Effector memory CD8-positive, alpha-beta T cell (primary cell): ENCODE measurements around the gene PLSCR3.

Experiments
- ATAC-seq: fragments of 150-1000 bp; cut with Tn5 transposase; replicated peaks from 2 replicates; pipeline ENCODE4 v1.10.0; 2021; ENCODE audit warnings: mild to moderate bottlenecking, moderate library complexity
- DNase-seq, 3 experiments: peaks; one replicate each; pipeline ENCODE4 v3.0.0; 2021
- H3K27ac Mint-ChIP-seq, 2 donors: one replicate each; pipeline ENCODE4 v1.8.0; 2022; ENCODE audit warnings: mild to moderate bottlenecking in 2 of 2, mixed read lengths in 2 of 2, moderate library complexity in 2 of 2
- H3K27me3 Mint-ChIP-seq, 2 donors: one replicate each; pipeline ENCODE4 v1.8.0; 2022; ENCODE audit warnings: mixed read lengths in 2 of 2
- H3K36me3 Mint-ChIP-seq: one replicate; pipeline ENCODE4 v1.8.0; 2022; ENCODE audit warnings: mild to moderate bottlenecking, moderate library complexity, mixed read lengths; ENCODE audit not compliant: insufficient read depth
- H3K4me1 Mint-ChIP-seq, 2 donors: one replicate each; pipeline ENCODE4 v1.8.0; 2022; ENCODE audit warnings: low read depth in 2 of 2, mixed read lengths in 2 of 2
- H3K4me3 Mint-ChIP-seq, 2 donors: one replicate each; pipeline ENCODE4 v1.8.0; 2022; ENCODE audit warnings: mild to moderate bottlenecking in 2 of 2, mixed read lengths in 2 of 2, moderate library complexity in 2 of 2
- H3K9me3 Mint-ChIP-seq, 2 donors: one replicate each; pipeline ENCODE4 v1.8.0; 2022; ENCODE audit warnings: mixed read lengths in 2 of 2
- total RNA-seq, 9 experiments: gene quantifications; one replicate each; lab custom pipeline; 2026; lab: John Stamatoyannopoulos, UW

PLSCR3 gene
- total RNA-seq, result 0 to 1.4 (median 0.61) reads per million in 9 experiments

DNA sequence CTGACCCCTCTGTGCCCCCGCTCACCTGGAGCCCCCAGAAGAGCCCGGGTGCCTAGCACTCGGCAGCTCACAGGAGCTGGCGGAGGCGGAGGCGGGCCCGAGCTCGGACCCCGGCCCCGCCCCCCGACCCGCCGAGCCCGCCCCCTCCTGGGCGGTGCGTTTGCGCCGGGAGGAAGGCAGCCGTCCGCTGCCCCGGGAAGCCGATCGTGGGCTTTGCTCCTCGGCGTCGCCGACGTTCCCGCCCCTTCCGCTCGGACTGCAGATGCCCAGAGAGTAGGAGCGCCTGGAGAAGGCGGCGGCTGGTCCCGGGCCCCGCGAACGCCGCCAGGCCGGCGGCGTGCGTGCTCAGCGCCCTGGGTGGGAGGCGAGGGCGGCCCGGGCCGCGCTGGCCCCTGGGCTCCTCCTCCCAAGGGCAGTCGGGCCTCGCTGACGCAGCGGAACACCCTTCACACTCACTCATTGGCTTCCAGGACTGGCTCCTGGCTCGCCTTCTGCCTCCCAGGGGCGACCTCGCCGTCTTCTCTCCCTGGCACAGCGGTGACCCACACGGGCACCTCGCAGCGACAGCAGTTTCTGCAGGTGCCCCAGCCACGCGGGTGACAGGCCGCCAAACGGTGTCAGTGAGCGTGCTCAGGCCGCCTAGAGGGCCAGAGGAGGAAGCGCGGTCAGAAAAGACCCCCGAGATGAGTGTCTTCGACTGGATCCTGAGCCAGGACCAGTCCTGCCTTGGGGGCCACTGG is at the start of gene PLSCR3:
PLSCR3 (minus strand) TSS at position 74 of the 740 bp plus-strand sequence. CDS start 415 bp downstream, outside the sequence.
- Mint-ChIP-seq H3K27ac (peak within 1 kb of the TSS; percentile 95 to 96), H3K27me3 (no peaks in the 10 kb centered on the region), H3K4me1 (peaks cover 20 to 24% of the 10 kb centered on the region in 2 donors), H3K36me3 (peaks cover 20% of the 10 kb centered on the region), H3K9me3 (no peaks in the 10 kb centered on the region), H3K4me3 (peak within 1 kb of the TSS; percentile 92 to 97)
- ATAC-seq (peak; percentile 86), DNase-seq (peak; percentile 78 to 82 (median 82))

DNA sequence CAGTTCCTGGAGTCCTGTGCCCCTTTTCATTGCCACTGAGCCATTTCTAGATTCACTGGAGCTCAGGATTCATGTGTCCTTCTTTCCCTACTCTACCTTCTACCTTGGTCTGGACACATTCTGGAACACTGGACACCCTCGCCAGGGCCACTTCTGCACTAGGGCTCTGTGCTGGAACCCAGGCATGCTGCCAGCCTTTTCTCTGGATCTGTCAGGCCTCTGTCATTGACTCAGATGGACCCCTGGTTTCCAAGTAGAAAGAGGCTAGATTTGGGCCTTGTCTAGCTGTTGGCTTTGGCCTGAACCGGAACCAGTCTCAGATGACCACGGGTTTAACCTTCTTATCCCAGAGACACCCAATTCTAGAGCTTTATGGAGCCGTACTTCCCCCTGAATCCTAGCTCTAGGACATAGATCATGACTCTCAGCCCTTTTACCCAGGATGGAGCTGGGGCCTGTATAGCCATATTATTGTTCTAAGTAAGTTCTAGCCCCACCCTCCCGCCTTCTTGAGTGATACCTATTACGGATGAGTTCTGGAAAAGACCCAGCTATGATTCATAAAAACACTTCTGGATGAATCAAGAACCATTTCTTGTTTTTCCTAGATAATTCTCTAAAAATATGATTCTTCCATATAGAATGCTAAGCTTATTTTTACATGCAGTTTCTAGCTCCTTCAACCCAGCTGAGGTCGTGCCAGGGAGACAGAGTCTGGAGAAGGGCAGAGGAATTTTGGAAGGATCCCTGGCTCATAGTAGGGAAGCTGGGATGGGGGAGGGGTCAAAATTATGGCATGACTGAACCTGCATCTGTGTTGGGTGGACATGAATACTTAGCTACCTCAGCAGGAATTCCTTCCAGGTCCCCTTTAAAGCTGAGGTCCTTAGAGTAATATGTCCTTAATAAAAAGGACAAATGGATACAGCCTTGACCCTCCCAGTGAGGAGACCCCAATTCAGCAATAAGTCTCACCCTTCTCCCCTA is 49.5 kb upstream of the PLSCR3 start:
- peaks cover 75 to 92% of the 10 kb centered on the region in 2 donors for H3K27me3 Mint-ChIP-seq
- H3K4me3 Mint-ChIP-seq, result no peak overlapping the region
- ATAC-seq (no peak), DNase-seq (no peak)
- no peak overlapping the region for H3K27ac Mint-ChIP-seq
- H3K9me3 Mint-ChIP-seq, result no peaks in the 10 kb centered on the region
- peaks cover 23 to 27% of the 10 kb centered on the region in 2 donors for H3K4me1 Mint-ChIP-seq
- H3K36me3 Mint-ChIP-seq, result peaks cover 5% of the 10 kb centered on the region

DNA sequence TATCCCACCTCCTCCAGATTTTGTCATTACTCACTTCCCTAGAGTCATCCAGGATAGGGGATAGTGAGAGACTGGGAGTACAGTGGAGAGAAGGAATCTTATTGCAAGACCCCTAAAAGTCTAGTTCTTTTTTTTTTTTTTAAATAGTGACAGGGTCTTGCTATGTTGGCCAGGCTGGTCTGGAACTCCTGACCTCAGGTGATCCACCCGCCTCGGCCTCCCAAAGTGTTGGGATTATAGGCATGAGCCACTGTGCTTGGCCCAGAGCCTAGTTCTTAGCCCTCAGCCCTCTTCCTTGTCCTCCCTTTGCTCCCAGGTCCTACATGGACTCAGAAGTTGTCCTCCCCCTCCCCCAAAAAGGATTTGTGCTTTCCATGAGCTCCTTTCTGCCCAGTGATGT is 47.8 kb upstream of the PLSCR3 start:
- H3K4me1 Mint-ChIP-seq, result peaks cover 28 to 33% of the 10 kb centered on the region in 2 donors
- ATAC-seq (no peak), DNase-seq (no peak)
- H3K27ac Mint-ChIP-seq, result no peak overlapping the region
- H3K27me3 Mint-ChIP-seq, result peaks cover 70 to 92% of the 10 kb centered on the region in 2 donors
- no peak overlapping the region for H3K4me3 Mint-ChIP-seq
- no peaks in the 10 kb centered on the region for H3K9me3 Mint-ChIP-seq
- peaks cover 10% of the 10 kb centered on the region for H3K36me3 Mint-ChIP-seq

DNA sequence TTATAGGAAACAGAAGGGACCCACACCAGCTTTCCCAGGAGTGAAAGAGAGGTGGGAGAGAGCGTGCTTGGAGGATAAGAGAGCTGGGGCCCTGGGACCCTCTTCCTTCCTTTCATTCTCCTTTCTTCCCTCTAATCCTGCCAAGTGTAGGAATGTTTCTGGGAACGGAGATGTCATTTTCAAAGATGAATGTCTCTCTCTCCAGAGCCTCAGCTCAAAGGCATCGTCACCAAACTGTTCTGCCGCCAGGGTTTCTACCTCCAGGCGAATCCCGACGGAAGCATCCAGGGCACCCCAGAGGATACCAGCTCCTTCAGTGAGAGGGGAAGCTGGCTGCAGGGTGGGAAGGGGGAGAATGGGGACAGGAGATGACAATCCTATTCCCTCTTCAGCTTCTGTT is 46.9 kb upstream of the PLSCR3 start:
- peaks cover 19% of the 10 kb centered on the region for H3K36me3 Mint-ChIP-seq
- H3K4me3 Mint-ChIP-seq, result no peak overlapping the region
- peaks cover 33 to 39% of the 10 kb centered on the region in 2 donors for H3K4me1 Mint-ChIP-seq
- no peaks in the 10 kb centered on the region for H3K9me3 Mint-ChIP-seq
- no peak for ATAC-seq
- H3K27ac Mint-ChIP-seq, result no peak overlapping the region
- no peak for DNase-seq
- H3K27me3 Mint-ChIP-seq, result peaks cover 66 to 83% of the 10 kb centered on the region in 2 donors

DNA sequence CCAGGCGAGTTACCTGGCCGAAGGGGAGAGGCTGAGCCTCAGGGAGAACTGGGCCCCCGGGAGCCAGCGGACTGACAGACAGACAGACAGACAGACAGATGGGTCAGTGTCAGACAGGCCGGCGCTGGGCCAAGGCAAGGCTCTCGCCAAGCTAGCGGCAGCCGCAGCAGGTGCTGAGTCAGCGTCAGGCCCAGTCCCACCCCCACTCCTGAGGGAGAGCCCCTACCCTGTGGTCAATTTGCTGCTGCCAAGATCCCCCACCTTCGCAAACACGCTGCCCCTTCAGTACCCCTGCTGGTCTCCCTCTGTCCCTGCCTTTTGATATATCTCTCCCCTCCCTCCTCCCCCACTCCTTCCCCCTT is 46.5 kb upstream of the PLSCR3 start:
- H3K27me3 Mint-ChIP-seq, result peaks cover 61 to 79% of the 10 kb centered on the region in 2 donors
- H3K4me3 Mint-ChIP-seq, result peak overlapping the region; percentile 78 to 83
- H3K36me3 Mint-ChIP-seq, result peaks cover 23% of the 10 kb centered on the region
- no peak for DNase-seq
- H3K9me3 Mint-ChIP-seq, result no peaks in the 10 kb centered on the region
- ATAC-seq, result no peak
- H3K27ac Mint-ChIP-seq, result no peak overlapping the region
- peaks cover 37 to 40% of the 10 kb centered on the region in 2 donors for H3K4me1 Mint-ChIP-seq

DNA sequence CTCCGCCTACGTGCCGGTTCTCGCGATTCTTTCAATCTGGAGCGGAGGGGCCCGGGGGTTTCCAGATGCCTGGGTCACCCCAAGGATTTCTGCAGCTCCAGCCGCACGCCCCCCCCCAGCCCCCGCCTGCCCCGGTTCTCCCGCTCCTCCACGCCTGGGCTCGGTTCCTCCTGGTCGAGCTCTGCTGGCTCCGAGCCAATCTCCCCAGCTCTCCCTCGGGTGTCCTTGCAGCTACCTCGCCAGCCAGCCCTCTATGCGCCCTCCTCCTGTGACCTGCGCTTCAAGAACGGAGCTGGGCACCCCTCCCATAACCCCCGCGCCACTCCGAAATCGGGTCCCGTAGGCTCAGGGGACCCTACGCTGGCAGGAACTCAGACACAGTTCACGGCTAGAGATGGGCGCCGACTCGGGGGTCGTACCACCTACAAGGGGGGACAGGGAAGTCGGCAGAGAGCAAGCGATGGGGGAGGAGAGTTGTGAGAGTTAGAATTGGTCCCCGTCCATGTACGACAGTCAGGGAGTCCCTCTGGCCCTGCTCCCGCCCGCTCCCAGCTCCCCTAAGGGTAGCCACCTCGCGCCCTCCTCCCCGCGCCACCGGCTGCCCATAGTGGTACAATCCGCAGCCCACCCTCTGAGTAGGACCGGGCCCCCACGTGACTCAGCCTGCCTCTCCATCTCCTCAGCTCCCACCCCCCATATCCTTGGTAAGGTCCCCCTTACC is 45.9 kb upstream of the PLSCR3 start:
- Mint-ChIP-seq H3K9me3 (no peaks in the 10 kb centered on the region), H3K4me1 (peaks cover 33 to 39% of the 10 kb centered on the region in 2 donors), H3K4me3 (peak overlapping the region; percentile 78 to 83), H3K27me3 (peaks cover 56 to 73% of the 10 kb centered on the region in 2 donors), H3K27ac (peak overlapping the region in 1 of 2 donors; percentile 87), H3K36me3 (peaks cover 25% of the 10 kb centered on the region)
- ATAC-seq (no peak), DNase-seq (peak in 2 of 3 experiments; percentile 18 to 19)

DNA sequence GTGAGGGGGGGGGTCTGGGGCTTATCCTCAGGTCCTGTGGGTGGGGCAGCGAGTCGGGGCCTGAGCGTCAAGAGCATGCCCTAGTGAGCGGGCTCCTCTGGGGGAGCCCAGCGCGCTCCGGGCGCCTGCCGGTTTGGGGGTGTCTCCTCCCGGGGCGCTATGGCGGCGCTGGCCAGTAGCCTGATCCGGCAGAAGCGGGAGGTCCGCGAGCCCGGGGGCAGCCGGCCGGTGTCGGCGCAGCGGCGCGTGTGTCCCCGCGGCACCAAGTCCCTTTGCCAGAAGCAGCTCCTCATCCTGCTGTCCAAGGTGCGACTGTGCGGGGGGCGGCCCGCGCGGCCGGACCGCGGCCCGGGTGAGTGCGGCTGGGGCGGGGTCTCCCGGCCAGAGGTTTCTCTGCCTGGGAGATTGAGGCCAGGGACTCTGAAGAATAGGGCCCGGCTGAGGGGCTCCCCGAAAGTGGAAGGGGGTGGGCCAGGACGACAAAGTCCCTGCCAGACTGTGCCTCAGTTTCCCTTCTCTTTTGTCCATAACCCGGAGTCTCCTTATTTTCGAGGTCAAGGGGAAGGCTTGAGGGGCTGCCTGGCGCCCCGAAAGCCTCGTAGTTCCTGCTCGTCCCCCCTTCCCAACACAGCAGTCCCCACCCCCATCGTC is 45.3 kb upstream of the PLSCR3 start, which contains the start of gene FGF11:
FGF11 (plus strand) TSS at position 51 of the 651 bp plus-strand sequence; CDS start at position 160, 109 bp downstream.
- Mint-ChIP-seq H3K27ac (peak within 1 kb of the TSS; percentile 16 to 87), H3K9me3 (no peaks in the 10 kb centered on the region), H3K4me3 (peak within 1 kb of the TSS; percentile 78 to 83), H3K27me3 (peaks cover 52 to 67% of the 10 kb centered on the region in 2 donors), H3K4me1 (peaks cover 34 to 41% of the 10 kb centered on the region in 2 donors), H3K36me3 (peaks cover 30% of the 10 kb centered on the region)
- DNase-seq (no peak), ATAC-seq (no peak)

DNA sequence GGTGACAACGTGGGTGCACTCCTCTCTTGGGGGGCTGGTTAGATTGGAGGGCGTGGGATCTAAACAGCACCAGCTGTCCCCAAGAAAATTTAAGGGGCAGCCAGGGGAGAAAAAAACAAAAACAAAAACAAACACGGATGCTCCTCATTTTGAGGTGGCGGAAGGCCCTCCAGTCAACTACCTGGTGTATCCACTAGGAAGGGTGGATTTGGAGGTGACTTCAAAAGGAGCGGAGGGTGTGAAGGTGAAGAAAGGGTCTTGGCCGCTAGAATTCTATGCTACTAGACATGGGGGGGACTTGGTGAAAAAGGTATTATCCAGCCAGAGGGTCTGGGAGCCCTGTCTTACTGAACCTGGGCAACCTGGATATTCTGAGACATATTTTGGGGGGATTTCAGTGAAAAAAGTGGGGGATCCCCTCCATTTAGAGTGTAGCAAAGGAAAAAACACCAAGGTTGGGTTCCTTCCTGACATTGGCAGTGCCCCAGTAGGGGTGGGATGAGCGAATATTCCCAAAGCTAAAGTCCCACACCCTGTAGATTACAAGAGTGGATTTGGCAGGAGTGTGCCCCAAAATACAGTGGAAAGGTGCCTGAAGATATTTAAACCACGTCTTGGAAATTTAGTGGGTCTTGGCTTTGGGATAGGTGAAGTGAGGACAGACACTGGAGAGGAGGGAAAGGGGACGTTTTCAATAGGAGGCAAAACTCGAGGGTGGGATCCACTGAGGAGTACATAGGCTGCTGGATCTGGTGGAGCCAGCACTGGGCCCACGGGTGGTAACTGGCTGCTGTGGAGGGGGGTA is 44.5 kb upstream of the PLSCR3 start:
- DNase-seq (no peak), ATAC-seq (no peak)
- Mint-ChIP-seq H3K36me3 (peaks cover 30% of the 10 kb centered on the region), H3K9me3 (no peaks in the 10 kb centered on the region), H3K27ac (peak overlapping the region in 1 of 2 donors; percentile 16), H3K4me3 (peak overlapping the region; percentile 60 to 76), H3K4me1 (peaks cover 34 to 41% of the 10 kb centered on the region in 2 donors), H3K27me3 (peaks cover 47 to 61% of the 10 kb centered on the region in 2 donors)

DNA sequence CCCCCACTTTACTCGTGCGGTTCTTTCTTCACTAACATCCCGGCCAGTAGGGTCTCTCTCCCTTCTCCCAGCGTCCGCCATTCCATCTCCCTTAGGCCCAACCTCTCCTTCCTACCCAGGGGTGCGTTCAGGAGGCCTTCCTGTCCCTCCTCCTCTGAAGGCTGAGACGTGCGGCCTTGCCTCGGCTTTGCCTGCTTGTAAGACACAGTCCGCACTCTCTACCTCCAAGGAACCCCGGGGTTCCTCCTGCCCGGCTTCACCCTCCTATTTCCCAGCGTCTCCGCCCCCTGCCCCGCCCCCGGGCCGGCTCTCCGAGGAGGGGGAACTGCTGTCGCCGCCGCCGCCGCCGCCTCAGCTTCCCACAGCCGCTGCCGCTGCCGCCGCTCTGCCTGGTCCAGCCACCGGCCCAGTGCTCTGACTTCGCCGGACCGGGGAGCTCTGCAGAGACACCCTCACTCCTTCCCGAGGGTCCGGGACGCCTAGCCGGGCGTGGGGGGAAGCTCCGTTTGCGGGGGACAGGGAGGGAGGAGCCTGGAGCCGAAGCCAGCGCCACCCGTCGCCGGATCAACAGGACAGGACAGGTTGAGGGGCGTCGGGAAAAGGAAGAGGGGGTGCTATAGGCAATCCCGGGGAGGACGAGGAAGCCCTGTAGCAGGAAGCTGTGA is 43.8 kb upstream of the PLSCR3 start:
- no peaks in the 10 kb centered on the region for H3K9me3 Mint-ChIP-seq
- H3K36me3 Mint-ChIP-seq, result peaks cover 28% of the 10 kb centered on the region
- peaks cover 40 to 53% of the 10 kb centered on the region in 2 donors for H3K27me3 Mint-ChIP-seq
- DNase-seq (peak in 1 of 3 experiments; percentile 12), ATAC-seq (no peak)
- H3K27ac Mint-ChIP-seq, result peak overlapping the region in 1 of 2 donors; percentile 16
- peak overlapping the region; percentile 60 to 76 for H3K4me3 Mint-ChIP-seq
- H3K4me1 Mint-ChIP-seq, result peaks cover 34 to 41% of the 10 kb centered on the region in 2 donors

DNA sequence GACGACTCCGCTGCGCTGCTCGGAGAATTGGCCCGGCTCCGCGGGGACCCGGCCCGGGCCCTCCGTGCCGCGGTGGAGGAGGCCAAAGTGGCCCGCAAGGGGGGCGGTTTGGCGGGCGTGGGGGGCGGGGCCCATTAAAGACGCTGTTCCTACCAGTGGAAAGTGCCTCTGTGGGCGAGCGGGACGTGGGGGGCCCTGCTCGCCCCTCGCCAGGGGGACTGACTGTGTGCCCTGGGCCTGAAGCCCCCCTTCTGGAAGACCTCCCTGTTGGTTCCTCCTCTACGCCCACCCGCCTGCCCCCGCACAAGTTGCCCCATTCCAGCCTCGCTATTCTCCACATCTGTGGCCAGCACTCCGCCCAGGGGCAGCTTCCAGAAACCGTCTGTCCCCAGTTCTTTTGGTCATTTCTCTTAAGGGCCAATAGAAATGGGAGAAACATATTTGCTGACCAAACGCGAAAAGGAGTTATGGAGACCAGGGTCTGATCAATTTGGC is 43.1 kb upstream of the PLSCR3 start:
- H3K4me3 Mint-ChIP-seq, result peak overlapping the region; percentile 93 to 97
- ATAC-seq, result no peak
- peaks cover 35 to 49% of the 10 kb centered on the region in 2 donors for H3K27me3 Mint-ChIP-seq
- H3K4me1 Mint-ChIP-seq, result peaks cover 34 to 41% of the 10 kb centered on the region in 2 donors
- DNase-seq, result no peak
- peak overlapping the region in 1 of 2 donors; percentile 93 for H3K27ac Mint-ChIP-seq
- H3K36me3 Mint-ChIP-seq, result peaks cover 28% of the 10 kb centered on the region
- no peaks in the 10 kb centered on the region for H3K9me3 Mint-ChIP-seq
